Mesendoderm (in vitro differentiated cells): Measurements from ENCODE around the gene GARRE1.

Experiments
- DNase-seq: peaks from one replicate; pipeline ENCODE4 v3.0.0; 2013
- H2AK5ac ChIP-seq: 2 replicates; pipeline ENCODE4 v1.6.1; 2013; ENCODE audit warnings: low read length, inconsistent platforms
- H2BK120ac ChIP-seq: 2 replicates; pipeline ENCODE4 v1.6.1; 2013; ENCODE audit warnings: low read depth, mild to moderate bottlenecking, low read length, moderate library complexity, mixed read lengths
- H2BK15ac ChIP-seq: replicated peaks from 2 replicates; pipeline ENCODE4 v1.6.1; 2013; ENCODE audit warnings: low read depth, mild to moderate bottlenecking, moderate library complexity
- H2BK5ac ChIP-seq: 2 replicates; pipeline ENCODE4 v1.6.1; 2013; ENCODE audit warnings: low read length, inconsistent platforms
- H3K18ac ChIP-seq: 2 replicates; pipeline ENCODE4 v1.6.1; 2013; ENCODE audit warnings: mild to moderate bottlenecking, low read length, mixed read lengths
- H3K23ac ChIP-seq: one replicate; pipeline ENCODE4 v1.6.1; 2013; ENCODE audit warnings: low read length
- H3K27ac ChIP-seq: 2 replicates; pipeline ENCODE4 v1.5.1; 2013; ENCODE audit warnings: low read depth, mild to moderate bottlenecking, inconsistent platforms, low read length, moderate library complexity
- H3K27me3 ChIP-seq: 2 replicates; pipeline ENCODE4 v1.6.1; 2013; ENCODE audit warnings: low read length, control low read depth, mild to moderate bottlenecking, inconsistent platforms; ENCODE audit not compliant: insufficient read depth, poor library complexity
- H3K36me3 ChIP-seq: 2 replicates; pipeline ENCODE4 v1.6.1; 2013; ENCODE audit warnings: low read length, inconsistent platforms; ENCODE audit not compliant: control insufficient read depth, insufficient read depth
- H3K4ac ChIP-seq: one replicate; pipeline ENCODE4 v1.6.1; 2013; ENCODE audit warnings: low read depth, mild to moderate bottlenecking, low read length, moderate library complexity
- H3K4me1 ChIP-seq: 2 replicates; pipeline ENCODE4 v1.6.1; 2013; ENCODE audit warnings: low read depth, low read length, inconsistent platforms; ENCODE audit not compliant: control insufficient read depth
- H3K4me2 ChIP-seq: 2 replicates; pipeline ENCODE4 v1.6.1; 2013; ENCODE audit warnings: low read length
- H3K4me3 ChIP-seq: 2 replicates; pipeline ENCODE4 v1.5.1; 2013; ENCODE audit warnings: mild to moderate bottlenecking, low read length
- H3K56ac ChIP-seq: one replicate; pipeline ENCODE4 v1.6.1; 2013; ENCODE audit warnings: low read length
- H3K79me1 ChIP-seq: 2 replicates; pipeline ENCODE4 v1.6.1; 2013; ENCODE audit warnings: low read length, inconsistent platforms
- H3K79me2 ChIP-seq: 2 replicates; pipeline ENCODE4 v1.6.1; 2013; ENCODE audit warnings: mild to moderate bottlenecking, low read length; ENCODE audit not compliant: control insufficient read depth, insufficient read depth
- H3K9ac ChIP-seq: 2 replicates; pipeline ENCODE4 v1.6.1; 2013; ENCODE audit warnings: low read length, inconsistent platforms
- H4K5ac ChIP-seq: one replicate; pipeline ENCODE4 v1.6.1; 2013; ENCODE audit warnings: low read length
- H4K8ac ChIP-seq: one replicate; pipeline ENCODE4 v1.6.1; 2013; ENCODE audit warnings: low read depth, mild to moderate bottlenecking, control low read depth, low read length, moderate library complexity
- WGBS: extraction: QIAGEN DNeasy Blood & Tissue Kit; methylation state at CpG from one replicate; pipeline ENCODE4 v1.1.7; 2013; ENCODE audit warnings: low lambda C conversion rate, missing lambda C conversion rate; ENCODE audit not compliant: insufficient coverage; ENCODE audit errors: extremely low coverage; 5-methylcytosine and 5-hydroxymethylcytosine counted together

The GARRE1 gene

DNA sequence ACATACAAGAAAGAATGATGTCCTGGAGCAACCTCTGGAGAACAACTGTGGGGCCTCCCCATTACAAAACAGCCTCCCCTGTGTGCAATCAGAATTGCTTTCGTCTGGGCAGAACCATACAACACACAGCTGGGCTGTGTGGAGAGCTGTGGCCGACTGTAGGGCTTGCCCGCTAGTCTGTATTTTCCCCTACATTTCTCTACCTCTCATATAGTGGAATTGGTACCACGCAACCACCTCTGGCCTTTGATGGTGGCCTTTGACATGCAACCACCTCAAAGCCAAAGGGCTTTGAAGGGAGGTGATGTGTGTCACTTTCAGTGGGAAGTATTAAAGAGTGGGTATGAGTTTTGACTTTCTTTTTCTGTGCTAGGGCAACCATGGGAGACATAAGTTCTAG lies 34.0 kb downstream of the GARRE1 start:
- no peak overlapping the region for H3K4me2 ChIP-seq
- no peak overlapping the region for H4K8ac ChIP-seq
- no peak overlapping the region for H3K4me3 ChIP-seq
- no peaks in the 10 kb centered on the region for H3K79me1 ChIP-seq
- no peak overlapping the region for H3K27ac ChIP-seq
- no peak overlapping the region for H2BK5ac ChIP-seq
- H2BK15ac ChIP-seq = no peak overlapping the region
- H3K4me1 ChIP-seq = no peaks in the 10 kb centered on the region
- H3K79me2 ChIP-seq = no peaks in the 10 kb centered on the region
- DNase-seq = no peak
- no peak overlapping the region for H3K18ac ChIP-seq
- H3K27me3 ChIP-seq = no peaks in the 10 kb centered on the region
- no peak overlapping the region for H2AK5ac ChIP-seq
- H3K9ac ChIP-seq = no peak overlapping the region
- no peak overlapping the region for H3K23ac ChIP-seq
- H4K5ac ChIP-seq = no peak overlapping the region
- no peaks in the 10 kb centered on the region for H3K36me3 ChIP-seq
- no peak overlapping the region for H2BK120ac ChIP-seq
- no CpG with 5 or more reads among the region's 4 CpGs for WGBS
- no peak overlapping the region for H3K56ac ChIP-seq
- no peak overlapping the region for H3K4ac ChIP-seq

DNA sequence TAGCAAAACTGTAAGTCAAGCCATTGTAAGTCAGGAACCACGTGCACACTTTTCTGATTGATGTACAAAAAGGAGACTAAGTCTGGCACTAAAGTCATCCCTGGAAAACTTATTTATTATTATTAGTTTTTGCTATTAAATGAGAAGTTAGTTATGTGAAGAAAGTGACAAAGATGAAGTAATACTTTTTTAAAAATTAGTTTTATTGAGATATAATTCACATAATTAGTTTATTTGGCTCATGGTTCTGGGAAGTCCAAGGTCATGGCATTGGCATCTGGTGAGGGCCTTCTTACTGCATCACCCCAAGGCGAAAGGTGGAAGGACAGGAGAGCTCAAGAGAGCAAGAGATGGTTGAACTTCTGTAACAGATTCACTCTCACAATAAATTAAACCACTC lies 36.9 kb downstream of the GARRE1 start:
- H3K4me3 ChIP-seq = no peak overlapping the region
- H3K27me3 ChIP-seq = no peaks in the 10 kb centered on the region
- DNase-seq = no peak
- no peak overlapping the region for H3K23ac ChIP-seq
- no peak overlapping the region for H4K8ac ChIP-seq
- no CpG with 5 or more reads among the region's 2 CpGs for WGBS
- no peak overlapping the region for H2BK5ac ChIP-seq
- H3K4me1 ChIP-seq = no peaks in the 10 kb centered on the region
- no peak overlapping the region for H3K4ac ChIP-seq
- no peak overlapping the region for H4K5ac ChIP-seq
- H2BK15ac ChIP-seq = no peak overlapping the region
- H2AK5ac ChIP-seq = no peak overlapping the region
- no peak overlapping the region for H3K56ac ChIP-seq
- no peak overlapping the region for H3K9ac ChIP-seq
- H3K4me2 ChIP-seq = no peak overlapping the region
- no peak overlapping the region for H3K18ac ChIP-seq
- no peaks in the 10 kb centered on the region for H3K36me3 ChIP-seq
- no peak overlapping the region for H2BK120ac ChIP-seq
- H3K79me1 ChIP-seq = no peaks in the 10 kb centered on the region
- no peaks in the 10 kb centered on the region for H3K79me2 ChIP-seq
- no peak overlapping the region for H3K27ac ChIP-seq

DNA sequence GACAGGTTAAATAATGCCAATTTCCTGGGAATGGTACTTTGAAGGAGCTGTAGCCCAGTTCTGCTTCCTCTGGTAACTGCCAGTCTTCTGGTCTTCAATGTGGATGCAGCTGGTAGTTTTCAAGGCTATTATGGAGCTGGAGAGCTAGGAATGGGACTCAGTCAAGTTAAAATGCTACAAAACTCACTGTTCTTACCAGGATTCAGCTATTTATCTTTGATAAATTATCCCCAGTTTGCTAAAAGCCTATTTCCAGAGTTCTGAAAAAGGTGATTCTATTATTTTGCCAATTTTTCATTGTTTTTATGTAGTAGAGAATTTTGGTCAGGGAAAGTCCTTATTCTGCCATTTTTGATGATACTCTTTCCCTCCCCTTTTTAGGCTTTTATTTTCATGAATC lies 40.7 kb downstream of the GARRE1 start:
- Histone ChIP-seq H3K4me1 (no peaks in the 10 kb centered on the region), H3K79me1 (no peaks in the 10 kb centered on the region), H3K79me2 (no peaks in the 10 kb centered on the region), H4K8ac (no peak overlapping the region), H3K23ac (no peak overlapping the region), H3K9ac (no peak overlapping the region), H3K4ac (no peak overlapping the region), H3K27ac (no peak overlapping the region), H2AK5ac (no peak overlapping the region), H3K56ac (no peak overlapping the region), H3K36me3 (no peaks in the 10 kb centered on the region), H2BK15ac (no peak overlapping the region), H4K5ac (no peak overlapping the region), H3K4me3 (no peak overlapping the region), H2BK120ac (no peak overlapping the region), H3K18ac (no peak overlapping the region), H3K27me3 (no peaks in the 10 kb centered on the region), H3K4me2 (no peak overlapping the region), H2BK5ac (no peak overlapping the region)
- DNase-seq = no peak

DNA sequence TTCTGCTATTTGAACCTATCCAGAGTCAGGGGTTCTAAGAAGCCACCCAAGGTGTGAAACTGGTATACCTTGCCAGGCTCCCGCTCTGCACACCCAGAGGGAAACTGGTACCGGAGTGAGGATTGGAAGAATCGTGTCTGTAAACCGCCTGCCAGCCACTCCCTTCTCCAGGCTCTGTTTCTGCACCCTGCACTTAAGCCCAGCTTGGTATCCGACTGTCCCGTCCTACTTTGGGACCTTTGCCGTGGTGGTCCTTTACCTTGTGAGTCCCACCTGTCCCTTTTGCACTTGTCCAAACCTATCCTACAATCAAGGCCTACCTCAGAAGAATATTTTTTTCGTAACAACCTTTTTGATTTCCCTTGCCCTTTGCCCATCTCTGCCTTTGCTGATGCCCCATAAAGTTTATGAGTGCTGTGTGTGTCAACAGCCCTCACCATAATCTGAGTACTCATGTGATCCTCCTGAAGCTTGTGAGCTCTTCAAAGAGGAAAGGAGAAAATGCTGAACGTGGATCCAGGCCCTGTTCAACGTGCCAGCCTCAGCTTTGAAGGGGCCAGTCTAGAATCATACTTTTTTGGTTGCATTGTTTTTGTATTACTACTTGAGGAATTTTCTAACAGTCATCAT lies 44.7 kb downstream of the GARRE1 start:
- Histone ChIP-seq H3K4me2 (no peak overlapping the region), H2BK120ac (no peak overlapping the region), H3K79me2 (no peaks in the 10 kb centered on the region), H3K9ac (no peak overlapping the region), H2AK5ac (no peak overlapping the region), H3K56ac (no peak overlapping the region), H3K23ac (no peak overlapping the region), H3K18ac (no peak overlapping the region), H3K4ac (no peak overlapping the region), H2BK5ac (no peak overlapping the region), H2BK15ac (no peak overlapping the region), H3K27ac (no peak overlapping the region), H3K36me3 (no peaks in the 10 kb centered on the region), H3K4me1 (no peaks in the 10 kb centered on the region), H3K27me3 (no peaks in the 10 kb centered on the region), H3K4me3 (no peak overlapping the region), H4K8ac (no peak overlapping the region), H4K5ac (no peak overlapping the region), H3K79me1 (no peaks in the 10 kb centered on the region)
- WGBS = no CpG with 5 or more reads among the region's 10 CpGs
- DNase-seq = no peak

DNA sequence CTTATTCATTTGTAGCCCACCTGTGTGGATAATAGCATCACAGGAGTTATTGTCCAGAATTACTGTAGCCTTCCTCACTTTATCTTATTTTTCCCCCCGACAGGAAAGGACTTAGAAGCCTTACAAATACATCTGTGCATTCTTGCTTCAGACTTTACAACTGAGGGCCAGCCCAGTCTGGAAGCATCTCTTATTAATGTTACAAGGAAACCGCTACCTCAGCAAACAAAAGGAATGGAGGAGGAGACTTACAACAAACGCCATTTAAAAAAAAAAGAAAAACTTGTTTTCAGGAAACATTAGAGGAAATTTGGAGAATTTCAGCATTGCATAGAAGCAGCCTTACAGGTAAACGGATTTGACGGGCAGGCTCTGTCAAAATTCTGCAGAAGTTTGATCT lies 45.2 kb downstream of the GARRE1 start:
- H4K5ac ChIP-seq = no peak overlapping the region
- H2BK120ac ChIP-seq = no peak overlapping the region
- no peak for DNase-seq
- H3K4me3 ChIP-seq = no peak overlapping the region
- H3K79me2 ChIP-seq = no peaks in the 10 kb centered on the region
- H3K27ac ChIP-seq = no peak overlapping the region
- H3K56ac ChIP-seq = no peak overlapping the region
- WGBS = no CpG with 5 or more reads among the region's 5 CpGs
- H3K18ac ChIP-seq = no peak overlapping the region
- no peak overlapping the region for H4K8ac ChIP-seq
- H3K9ac ChIP-seq = no peak overlapping the region
- H3K36me3 ChIP-seq = no peaks in the 10 kb centered on the region
- no peak overlapping the region for H3K4me2 ChIP-seq
- no peak overlapping the region for H3K23ac ChIP-seq
- H3K27me3 ChIP-seq = no peaks in the 10 kb centered on the region
- no peak overlapping the region for H2BK15ac ChIP-seq
- no peaks in the 10 kb centered on the region for H3K4me1 ChIP-seq
- no peak overlapping the region for H2BK5ac ChIP-seq
- no peak overlapping the region for H3K4ac ChIP-seq
- no peak overlapping the region for H2AK5ac ChIP-seq
- H3K79me1 ChIP-seq = no peaks in the 10 kb centered on the region

DNA sequence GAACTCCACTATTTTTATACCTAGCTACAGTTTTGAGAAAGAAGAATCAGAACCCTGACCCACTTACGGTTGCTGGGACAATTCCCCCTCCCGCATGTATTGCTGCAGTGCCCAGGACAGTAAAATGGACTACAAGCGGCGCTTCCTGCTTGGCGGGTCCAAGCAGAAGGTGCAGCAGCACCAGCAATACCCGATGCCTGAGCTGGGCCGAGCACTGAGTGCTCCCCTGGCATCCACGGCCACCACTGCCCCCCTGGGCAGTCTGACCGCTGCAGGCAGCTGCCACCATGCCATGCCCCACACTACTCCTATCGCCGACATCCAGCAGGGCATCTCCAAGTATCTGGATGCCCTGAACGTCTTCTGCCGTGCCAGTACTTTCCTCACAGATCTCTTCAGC lies 46.0 kb downstream of the GARRE1 start:
- Histone ChIP-seq H3K4me3 (no peak overlapping the region), H3K27ac (no peak overlapping the region), H2BK5ac (no peak overlapping the region), H3K23ac (no peak overlapping the region), H4K8ac (no peak overlapping the region), H3K27me3 (no peaks in the 10 kb centered on the region), H2BK120ac (no peak overlapping the region), H3K79me1 (no peaks in the 10 kb centered on the region), H3K4me1 (no peaks in the 10 kb centered on the region), H3K36me3 (no peaks in the 10 kb centered on the region), H2BK15ac (no peak overlapping the region), H3K18ac (no peak overlapping the region), H3K4me2 (no peak overlapping the region), H3K56ac (no peak overlapping the region), H3K9ac (no peak overlapping the region), H4K5ac (no peak overlapping the region), H2AK5ac (no peak overlapping the region), H3K79me2 (no peaks in the 10 kb centered on the region), H3K4ac (no peak overlapping the region)
- DNase-seq = no peak
- no CpG with 5 or more reads among the region's 13 CpGs for WGBS
